H4 (cell line): Measurements from ENCODE around the gene EYA4. TPM values are rescaled to one million over a fixed set of nuclear protein-coding genes. Genes with fewer than 3 reads are reported as not detected.

Experiments used
- DNase-seq: peaks from one replicate; pipeline ENCODE4 v3.0.0-alpha.2; 2015; ENCODE audit warnings: low spot score
- total RNA-seq: library from RNA; depleted of rRNA; stranded (reverse); fragments of >200 nt; shearing (Covaris generic); gene quantifications from 2 replicates; pipeline ENCODE4 v1.2.3, GENCODE V29; 2014

Gene EYA4
- total RNA-seq, 1 experiment from 2014 or later: 25.7 TPM

- DNase-seq: no peak
Observed at GRCh38 chr6:133399426-133399825, 158.3 kb downstream of the EYA4 start.

- DNase-seq: no peak
Observed at GRCh38 chr6:133404151-133404550, 163.0 kb downstream of the EYA4 start.

- DNase-seq: no peak
Observed at GRCh38 chr6:133404728-133405127, 163.6 kb downstream of the EYA4 start.

- DNase-seq: no peak
Observed at GRCh38 chr6:133407320-133408100, 166.4 kb downstream of the EYA4 start.

- DNase-seq: no peak
Observed at GRCh38 chr6:133408132-133408531, 167.0 kb downstream of the EYA4 start.

- DNase-seq: peak; percentile 8
Observed at GRCh38 chr6:133408543-133408942, 167.4 kb downstream of the EYA4 start.

- DNase-seq: no peak
Observed at GRCh38 chr6:133410638-133411435, 169.7 kb downstream of the EYA4 start.

GRCh38 chr6:133411757-133412156 is 170.6 kb downstream of the EYA4 start:
- DNase-seq: no peak

GRCh38 chr6:133415262-133415661 is 174.1 kb downstream of the EYA4 start:
- no peak for DNase-seq

- DNase-seq: no peak
Observed at GRCh38 chr6:133418108-133418507, 177.0 kb downstream of the EYA4 start.

- no peak for DNase-seq
Observed at GRCh38 chr6:133423242-133423641, 182.1 kb downstream of the EYA4 start.

- DNase-seq: no peak
Observed at GRCh38 chr6:133424359-133424758, 183.2 kb downstream of the EYA4 start.

GRCh38 chr6:133426038-133426437 is 184.9 kb downstream of the EYA4 start:
- no peak for DNase-seq

GRCh38 chr6:133428295-133428694 is 187.1 kb downstream of the EYA4 start:
- no peak for DNase-seq

- no peak for DNase-seq
Observed at GRCh38 chr6:133430530-133430929, 189.4 kb downstream of the EYA4 start.

- DNase-seq: no peak
Observed at GRCh38 chr6:133431031-133431430, 189.9 kb downstream of the EYA4 start.

- DNase-seq: no peak
Observed at GRCh38 chr6:133432021-133432989, 191.1 kb downstream of the EYA4 start.

GRCh38 chr6:133435065-133435728 is 194.0 kb downstream of the EYA4 start:
- no peak for DNase-seq

GRCh38 chr6:133436652-133437051 is 195.5 kb downstream of the EYA4 start:
- DNase-seq: no peak

GRCh38 chr6:133441491-133441890 is 200.3 kb downstream of the EYA4 start:
- no peak for DNase-seq

- no peak for DNase-seq
Observed at GRCh38 chr6:133446789-133447188, 205.6 kb downstream of the EYA4 start.
